NCI-H2029 (cell line): ENCODE data around the gene ISL1.

Experiments
- DNase-seq: peaks from one replicate; lab custom pipeline; 2025; lab: John Stamatoyannopoulos, UW

ISL1 gene

GRCh38 chr5:51383131-51384121 lies at the start of gene ISL1:
ISL1 (plus strand) TSS chr5:51383448; CDS start chr5:51383672, 224 bp downstream.
- DNase-seq = peak; percentile 67

DNA sequence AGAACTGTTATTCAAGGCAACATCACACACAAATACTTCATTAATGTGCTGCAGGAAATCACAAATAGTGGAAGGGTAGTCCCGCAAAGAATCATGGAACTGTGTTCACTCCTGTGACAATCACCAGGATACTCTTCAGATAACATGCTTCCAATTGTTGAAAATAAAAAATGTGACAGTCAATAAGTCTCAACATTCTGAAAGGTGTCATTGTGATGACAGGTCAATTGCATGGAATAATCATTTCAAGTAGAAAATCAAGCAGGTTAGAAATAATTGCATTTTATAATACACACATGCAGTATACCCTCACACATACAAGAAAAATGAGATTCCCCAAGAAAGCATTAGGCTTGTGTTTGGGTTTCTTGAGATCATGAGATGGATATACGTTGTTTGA lies 46.4 kb upstream of the ISL1 start:
- no peak for DNase-seq

- no peak for DNase-seq
These were observed 38.1 kb upstream of the ISL1 start for GRCh38 chr5:51345106-51345505.

GRCh38 chr5:51347157-51347556 lies 36.1 kb upstream of the ISL1 start:
- no peak for DNase-seq

DNA sequence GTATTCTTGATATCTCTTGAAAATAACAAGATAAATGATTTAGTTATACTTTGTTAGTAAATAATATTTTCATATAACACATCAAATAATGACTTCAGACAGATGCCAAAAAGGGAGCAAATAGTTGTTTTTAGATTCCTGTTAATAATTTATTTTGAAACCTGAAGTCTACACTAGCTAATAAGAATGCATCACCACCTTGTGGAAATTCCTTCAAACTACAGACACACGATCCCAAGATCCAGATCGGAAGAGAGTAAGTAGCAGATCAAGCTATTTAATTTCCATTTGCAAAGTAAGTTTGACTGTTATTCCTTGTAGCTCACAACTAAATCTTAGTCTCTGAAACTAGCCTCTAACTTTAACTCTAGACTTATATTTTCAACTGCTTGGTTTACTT lies 35.5 kb upstream of the ISL1 start:
- no peak for DNase-seq

- no peak for DNase-seq
These were observed 12.2 kb upstream of the ISL1 start for GRCh38 chr5:51371052-51371451.

DNA sequence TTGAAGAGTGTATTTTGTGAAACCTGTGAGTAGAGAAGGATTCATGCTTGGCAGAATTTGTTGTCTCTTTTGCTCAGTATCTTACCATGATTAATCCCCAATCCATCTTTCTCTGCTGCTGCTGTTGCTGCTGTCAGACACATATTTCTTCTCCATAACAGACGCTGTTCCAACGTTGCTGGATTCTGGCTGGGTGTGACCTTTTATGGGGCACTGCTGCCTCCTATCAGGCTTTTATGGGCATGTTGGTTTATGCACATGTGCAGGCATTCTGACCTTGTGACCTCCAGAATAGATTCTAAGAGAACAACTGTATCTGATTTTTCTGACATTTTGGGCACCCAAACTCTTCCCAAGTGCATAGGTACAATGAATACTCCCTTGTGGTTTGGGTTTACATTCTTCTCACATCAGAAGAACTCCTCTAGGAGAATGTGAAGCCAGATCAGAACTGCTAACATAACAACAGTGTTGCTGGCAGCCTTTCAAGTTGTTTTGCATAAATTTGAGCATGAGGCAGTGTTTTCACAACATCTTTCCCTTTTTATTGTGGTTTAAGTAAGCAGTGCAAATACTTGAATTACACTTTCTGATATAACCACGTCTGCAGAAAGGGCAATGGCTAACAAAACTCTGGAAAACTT lies 9.2 kb upstream of the ISL1 start:
- DNase-seq = no peak

DNA sequence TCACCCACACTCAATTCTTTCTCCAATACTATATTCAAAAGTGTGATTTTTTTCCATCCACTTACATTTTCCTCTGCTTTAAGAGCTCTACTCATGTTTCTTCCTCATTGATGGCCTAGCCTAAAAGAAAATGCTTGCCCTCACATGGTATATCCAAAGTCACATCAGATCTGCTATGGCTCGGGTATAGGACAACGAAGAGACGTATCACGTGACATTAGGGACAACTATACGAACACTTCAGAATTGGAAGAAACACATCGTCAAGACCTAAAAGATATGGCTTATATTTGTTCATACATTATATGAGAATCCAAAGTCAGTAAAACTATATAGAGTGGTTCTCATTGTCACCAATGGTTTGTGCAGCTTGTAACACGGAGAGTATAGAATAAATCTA lies 8.2 kb upstream of the ISL1 start:
- no peak for DNase-seq

DNA sequence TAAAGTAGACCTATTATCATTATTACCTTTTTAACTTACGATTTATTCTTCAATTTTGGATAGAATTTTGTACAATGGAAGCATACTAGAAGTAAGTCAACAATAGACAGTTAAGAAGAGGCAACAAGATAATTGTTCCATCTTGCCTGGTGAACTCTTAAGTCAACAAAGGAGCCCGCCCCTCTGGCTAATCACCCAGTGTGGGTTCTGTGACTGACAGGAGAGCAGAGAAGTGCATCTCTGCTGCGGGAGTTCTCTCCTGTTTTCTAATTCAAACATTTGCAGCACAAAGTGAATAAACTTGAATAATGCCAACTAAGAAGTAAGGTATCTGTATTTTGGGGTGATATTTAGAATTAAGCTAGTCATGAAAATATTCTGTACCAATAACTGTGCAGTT lies 6.7 kb upstream of the ISL1 start:
- no peak for DNase-seq

- no peak for DNase-seq
These were observed 5.8 kb upstream of the ISL1 start for GRCh38 chr5:51377151-51378060.

- no peak for DNase-seq
These were observed 5.2 kb upstream of the ISL1 start for GRCh38 chr5:51378061-51378409.

DNA sequence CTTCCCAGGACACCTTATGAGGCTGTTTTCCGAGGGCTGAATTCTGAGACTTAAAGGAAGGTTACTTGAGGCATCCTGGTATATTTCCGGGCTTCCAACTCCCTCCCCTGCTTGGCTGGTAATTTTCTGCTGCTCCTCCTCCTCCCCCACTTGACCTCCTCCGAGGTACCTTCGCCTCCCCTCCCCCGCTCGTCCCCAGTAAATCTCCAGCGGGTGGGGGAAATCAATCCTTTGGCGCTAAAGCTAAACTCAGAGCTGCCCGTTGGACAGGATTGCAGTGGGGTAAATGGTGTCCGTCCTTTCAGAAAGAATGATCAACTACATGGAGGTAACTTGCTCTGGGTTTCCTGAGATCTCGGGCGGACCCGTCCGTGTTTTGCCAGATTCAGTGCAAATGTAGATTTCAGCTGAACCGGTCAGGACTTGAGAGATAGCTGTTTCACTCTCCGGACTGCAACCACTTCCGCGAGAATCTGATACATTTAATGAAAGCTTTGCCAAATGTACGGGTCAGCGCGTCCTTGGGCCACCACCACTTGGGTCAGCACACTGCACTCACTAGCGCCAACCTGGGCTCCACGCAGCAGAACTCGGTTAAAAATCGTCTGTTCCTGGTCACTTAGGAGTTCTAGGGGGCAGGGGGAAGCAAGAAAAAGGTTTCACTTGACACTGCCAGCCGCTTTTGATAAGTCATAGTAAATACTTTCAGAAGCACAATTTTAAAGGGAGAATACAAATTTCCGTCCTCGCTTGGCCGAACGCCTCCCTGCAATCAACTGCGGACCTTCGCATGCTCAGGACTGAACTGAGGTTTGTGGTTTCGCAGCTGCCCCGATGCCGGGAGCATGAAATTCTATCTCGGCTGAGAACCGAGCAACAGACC lies 4.6 kb upstream of the ISL1 start:
- no peak for DNase-seq

DNA sequence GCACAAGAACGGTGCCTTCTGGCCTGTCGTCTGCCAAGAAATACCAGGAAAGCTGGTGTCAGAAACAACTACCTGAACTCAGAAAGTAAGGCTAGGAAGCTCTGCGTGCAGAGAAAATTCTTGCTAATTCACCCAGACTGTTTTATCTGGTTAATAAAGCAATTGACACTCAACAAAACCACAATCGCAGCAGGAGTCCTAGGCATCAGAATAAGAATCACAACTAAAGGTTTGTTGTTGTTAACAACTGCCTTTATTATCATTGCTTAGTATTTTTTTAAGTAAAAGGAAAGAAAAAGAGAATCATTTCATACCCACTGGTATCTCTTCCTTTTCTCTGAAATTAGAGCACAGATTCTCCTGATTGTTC lies 3.9 kb upstream of the ISL1 start:
- no peak for DNase-seq

- peak; percentile 42 for DNase-seq
These were observed 2.5 kb upstream of the ISL1 start for GRCh38 chr5:51380603-51381207.

DNA sequence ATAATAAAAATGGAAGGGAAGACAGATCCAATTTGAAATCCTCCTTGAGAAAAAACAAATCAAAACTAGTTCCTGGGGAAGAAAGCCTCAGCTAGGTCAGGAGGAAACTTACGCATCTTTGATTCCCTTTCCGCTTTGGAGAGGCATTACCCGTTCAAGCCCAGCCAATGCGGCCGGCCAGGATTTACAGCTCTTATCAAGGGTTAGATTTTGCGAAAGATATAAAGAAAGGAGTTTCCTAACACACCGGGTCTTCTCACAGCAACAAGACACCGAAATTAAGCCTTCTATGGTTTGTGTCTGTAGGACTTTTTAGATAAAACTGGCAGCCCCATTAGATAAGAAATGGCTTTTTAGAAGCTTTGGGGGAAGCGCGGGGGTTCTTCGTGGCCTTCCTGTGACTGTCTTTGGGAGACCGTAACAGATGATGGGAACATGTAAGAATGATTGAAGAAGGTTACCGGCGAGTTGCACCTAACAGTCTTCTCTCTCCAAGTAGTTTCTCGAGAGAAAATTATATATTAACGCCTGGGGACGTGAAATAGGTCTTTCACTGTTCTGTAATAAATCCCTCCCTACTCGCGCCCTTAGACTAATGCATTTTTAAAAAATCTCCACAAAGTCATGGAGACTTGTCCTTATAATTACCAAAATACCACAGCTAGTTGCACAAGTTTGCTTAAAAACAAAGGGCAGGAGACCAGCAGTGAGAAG lies 1.3 kb upstream of the ISL1 start:
- no peak for DNase-seq

GRCh38 chr5:51382521-51383130 lies 622 bp upstream of the ISL1 start:
- no peak for DNase-seq

- no peak for DNase-seq
These were observed 1.1 kb downstream of the ISL1 start for GRCh38 chr5:51384281-51384840.

- DNase-seq = no peak
These were observed 2.0 kb downstream of the ISL1 start for GRCh38 chr5:51385216-51385615.
